ENCODE results near the gene CFAP299. TPM values are rescaled to one million over a fixed set of nuclear protein-coding genes. Genes with fewer than 3 reads are reported as not detected.
"Not testable (repeated sequence)": the region's sequence is repeated elsewhere in the genome, so short reads cannot be mapped to it uniquely, and the experiment has no call there.

CFAP299 gene
- total and polyA plus RNA-seq, 4 donors, result not detected

GRCh38 chr4:80680934-80681333 is 345.4 kb downstream of the CFAP299 start:
- intact Hi-C loops (cut with DNase I), result no loop called here
- Histone ChIP-seq H3K4me1 (ENCODE audit: control insufficient read depth in 1 of 2, insufficient read depth in 2 of 2, low read length in 2 of 2) (no peaks in the 10 kb centered on the region), H3K36me3 (ENCODE audit: control insufficient read depth in 1 of 2, insufficient read depth in 2 of 2, low read length in 1 of 2) (no peaks in the 10 kb centered on the region), H3K27me3 (ENCODE audit: control insufficient read depth in 1 of 2, insufficient read depth in 2 of 2, low read length in 1 of 2) (no peaks in the 10 kb centered on the region), H3K9me3 (ENCODE audit: control insufficient read depth, low read length) (no peaks in the 10 kb centered on the region), H3K27ac (ENCODE audit: low read depth in 1 of 2, low read length in 2 of 2) (no peak overlapping the region), H3K4me3 (ENCODE audit: low read length in 2 of 2) (no peak overlapping the region)
- DNase-seq, result no peak
- no peak for ATAC-seq (ENCODE audit: low FRiP score)

DNA sequence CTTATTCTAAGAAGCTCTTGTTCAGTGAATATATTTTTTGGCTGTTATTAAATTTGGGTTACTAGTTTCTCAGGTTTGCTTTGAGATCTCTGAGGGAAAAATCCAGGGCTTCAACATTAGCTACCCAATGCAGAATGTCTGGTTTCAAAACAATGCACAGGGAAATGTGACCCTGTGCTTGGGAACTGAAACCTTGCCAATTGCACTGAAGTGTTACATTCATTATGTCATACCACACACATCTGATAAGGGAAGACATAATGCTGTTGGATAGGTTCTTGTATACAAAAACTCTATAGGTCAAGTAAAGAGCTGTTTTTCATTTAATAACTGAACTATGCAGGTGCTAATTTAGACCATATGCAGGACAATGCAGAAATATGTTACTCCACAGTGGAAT is 349.7 kb downstream of the CFAP299 start:
- DNase-seq (no peak), ATAC-seq (ENCODE audit: low FRiP score) (no peak)
- H3K4me1 ChIP-seq (ENCODE audit: control insufficient read depth in 1 of 2, insufficient read depth in 2 of 2, low read length in 2 of 2), result no peaks in the 10 kb centered on the region
- H3K4me3 ChIP-seq (ENCODE audit: low read length in 2 of 2), result no peak overlapping the region
- no peaks in the 10 kb centered on the region for H3K9me3 ChIP-seq (ENCODE audit: control insufficient read depth, low read length)
- no peaks in the 10 kb centered on the region for H3K36me3 ChIP-seq (ENCODE audit: control insufficient read depth in 1 of 2, insufficient read depth in 2 of 2, low read length in 1 of 2)
- H3K27me3 ChIP-seq (ENCODE audit: control insufficient read depth in 1 of 2, insufficient read depth in 2 of 2, low read length in 1 of 2), result no peaks in the 10 kb centered on the region
- H3K27ac ChIP-seq (ENCODE audit: low read depth in 1 of 2, low read length in 2 of 2), result no peak overlapping the region
- intact Hi-C loops (cut with DNase I), result no loop called here

GRCh38 chr4:80687736-80688135 is 352.2 kb downstream of the CFAP299 start:
- intact Hi-C loops (cut with DNase I); H3K27me3 ChIP-seq (ENCODE audit: control insufficient read depth in 1 of 2, insufficient read depth in 2 of 2, low read length in 1 of 2); H3K4me3 ChIP-seq (ENCODE audit: low read length in 2 of 2); H3K27ac ChIP-seq (ENCODE audit: low read depth in 1 of 2, low read length in 2 of 2); H3K4me1 ChIP-seq (ENCODE audit: control insufficient read depth in 1 of 2, insufficient read depth in 2 of 2, low read length in 2 of 2); H3K36me3 ChIP-seq (ENCODE audit: control insufficient read depth in 1 of 2, insufficient read depth in 2 of 2, low read length in 1 of 2); DNase-seq; H3K9me3 ChIP-seq (ENCODE audit: control insufficient read depth, low read length); ATAC-seq (ENCODE audit: low FRiP score): not testable (repeated sequence)
- 90 to 92% methylated on average over 22 to 23 of the region's 23 CpGs for WGBS, 2 donors

GRCh38 chr4:80694171-80694570 is 358.6 kb downstream of the CFAP299 start:
- intact Hi-C loops (cut with DNase I), result no loop called here
- WGBS, 2 donors, result 2 to 23% methylated on average over 3 of the region's 3 CpGs
- Histone ChIP-seq H3K4me3 (ENCODE audit: low read length in 2 of 2) (no peak overlapping the region), H3K27me3 (ENCODE audit: control insufficient read depth in 1 of 2, insufficient read depth in 2 of 2, low read length in 1 of 2) (no peaks in the 10 kb centered on the region), H3K9me3 (ENCODE audit: control insufficient read depth, low read length) (no peaks in the 10 kb centered on the region), H3K27ac (ENCODE audit: low read depth in 1 of 2, low read length in 2 of 2) (no peak overlapping the region), H3K4me1 (ENCODE audit: control insufficient read depth in 1 of 2, insufficient read depth in 2 of 2, low read length in 2 of 2) (no peaks in the 10 kb centered on the region), H3K36me3 (ENCODE audit: control insufficient read depth in 1 of 2, insufficient read depth in 2 of 2, low read length in 1 of 2) (no peaks in the 10 kb centered on the region)
- DNase-seq (no peak), ATAC-seq (ENCODE audit: low FRiP score) (no peak)

GRCh38 chr4:80705311-80705710 is 369.8 kb downstream of the CFAP299 start:
- intact Hi-C loops (cut with DNase I), result no loop called here
- ATAC-seq (ENCODE audit: low FRiP score) (no peak), DNase-seq (no peak)
- Histone ChIP-seq H3K9me3 (ENCODE audit: control insufficient read depth, low read length) (no peaks in the 10 kb centered on the region), H3K4me1 (ENCODE audit: control insufficient read depth in 1 of 2, insufficient read depth in 2 of 2, low read length in 2 of 2) (no peaks in the 10 kb centered on the region), H3K4me3 (ENCODE audit: low read length in 2 of 2) (no peak overlapping the region), H3K27me3 (ENCODE audit: control insufficient read depth in 1 of 2, insufficient read depth in 2 of 2, low read length in 1 of 2) (peaks cover 0 to 2% of the 10 kb centered on the region in 2 donors), H3K36me3 (ENCODE audit: control insufficient read depth in 1 of 2, insufficient read depth in 2 of 2, low read length in 1 of 2) (no peaks in the 10 kb centered on the region), H3K27ac (ENCODE audit: low read depth in 1 of 2, low read length in 2 of 2) (no peak overlapping the region)
- WGBS, 2 donors, result 15 to 22% methylated on average over 3 of the region's 3 CpGs

- Histone ChIP-seq H3K9me3 (ENCODE audit: control insufficient read depth, low read length) (no peaks in the 10 kb centered on the region), H3K36me3 (ENCODE audit: control insufficient read depth in 1 of 2, insufficient read depth in 2 of 2, low read length in 1 of 2) (no peaks in the 10 kb centered on the region), H3K4me1 (ENCODE audit: control insufficient read depth in 1 of 2, insufficient read depth in 2 of 2, low read length in 2 of 2) (no peaks in the 10 kb centered on the region), H3K27ac (ENCODE audit: low read depth in 1 of 2, low read length in 2 of 2) (no peak overlapping the region), H3K27me3 (ENCODE audit: control insufficient read depth in 1 of 2, insufficient read depth in 2 of 2, low read length in 1 of 2) (peaks cover 0 to 2% of the 10 kb centered on the region in 2 donors), H3K4me3 (ENCODE audit: low read length in 2 of 2) (no peak overlapping the region)
- DNase-seq (no peak), ATAC-seq (ENCODE audit: low FRiP score) (no peak)
- intact Hi-C loops (cut with DNase I), result no loop called here
- WGBS, 2 donors, result 55 to 61% methylated on average over 6 of the region's 6 CpGs
These were observed 373.7 kb downstream of the CFAP299 start for GRCh38 chr4:80709082-80709869.

- ATAC-seq (ENCODE audit: low FRiP score) (no peak), DNase-seq (no peak)
- Histone ChIP-seq H3K4me3 (ENCODE audit: low read length in 2 of 2) (no peak overlapping the region), H3K27me3 (ENCODE audit: control insufficient read depth in 1 of 2, insufficient read depth in 2 of 2, low read length in 1 of 2) (peaks cover 0 to 2% of the 10 kb centered on the region in 2 donors), H3K27ac (ENCODE audit: low read depth in 1 of 2, low read length in 2 of 2) (no peak overlapping the region), H3K9me3 (ENCODE audit: control insufficient read depth, low read length) (no peaks in the 10 kb centered on the region), H3K4me1 (ENCODE audit: control insufficient read depth in 1 of 2, insufficient read depth in 2 of 2, low read length in 2 of 2) (no peaks in the 10 kb centered on the region), H3K36me3 (ENCODE audit: control insufficient read depth in 1 of 2, insufficient read depth in 2 of 2, low read length in 1 of 2) (no peaks in the 10 kb centered on the region)
- 59 to 80% methylated on average over 5 of the region's 5 CpGs for WGBS, 2 donors
- intact Hi-C loops (cut with DNase I), result no loop called here
These were observed 375.4 kb downstream of the CFAP299 start for GRCh38 chr4:80710748-80711451.

- Histone ChIP-seq H3K4me1 (ENCODE audit: control insufficient read depth in 1 of 2, insufficient read depth in 2 of 2, low read length in 2 of 2) (no peaks in the 10 kb centered on the region), H3K27me3 (ENCODE audit: control insufficient read depth in 1 of 2, insufficient read depth in 2 of 2, low read length in 1 of 2) (peaks cover 0 to 2% of the 10 kb centered on the region in 2 donors), H3K27ac (ENCODE audit: low read depth in 1 of 2, low read length in 2 of 2) (no peak overlapping the region), H3K4me3 (ENCODE audit: low read length in 2 of 2) (no peak overlapping the region), H3K36me3 (ENCODE audit: control insufficient read depth in 1 of 2, insufficient read depth in 2 of 2, low read length in 1 of 2) (no peaks in the 10 kb centered on the region), H3K9me3 (ENCODE audit: control insufficient read depth, low read length) (no peaks in the 10 kb centered on the region)
- no peak for DNase-seq
- 66 to 76% methylated on average over 1 of the region's 1 CpG for WGBS, 2 donors
- no peak for ATAC-seq (ENCODE audit: low FRiP score)
- intact Hi-C loops (cut with DNase I), result no loop called here
These were observed 376.4 kb downstream of the CFAP299 start for GRCh38 chr4:80711956-80712355.

GRCh38 chr4:80713409-80713808 is 377.9 kb downstream of the CFAP299 start:
- Histone ChIP-seq H3K27me3 (ENCODE audit: control insufficient read depth in 1 of 2, insufficient read depth in 2 of 2, low read length in 1 of 2) (peaks cover 0 to 2% of the 10 kb centered on the region in 2 donors), H3K36me3 (ENCODE audit: control insufficient read depth in 1 of 2, insufficient read depth in 2 of 2, low read length in 1 of 2) (no peaks in the 10 kb centered on the region), H3K9me3 (ENCODE audit: control insufficient read depth, low read length) (no peaks in the 10 kb centered on the region), H3K27ac (ENCODE audit: low read depth in 1 of 2, low read length in 2 of 2) (no peak overlapping the region), H3K4me1 (ENCODE audit: control insufficient read depth in 1 of 2, insufficient read depth in 2 of 2, low read length in 2 of 2) (no peaks in the 10 kb centered on the region), H3K4me3 (ENCODE audit: low read length in 2 of 2) (no peak overlapping the region)
- intact Hi-C loops (cut with DNase I), result no loop called here
- WGBS, 2 donors, result 23 to 33% methylated on average over 1 of the region's 1 CpG
- no peak for ATAC-seq (ENCODE audit: low FRiP score)
- DNase-seq, result no peak

Measured in aorta (tissue), 5 donors.